ENCODE measurements around the gene SPAST.
"Not testable (repeated sequence)": the region's sequence is repeated elsewhere in the genome, so short reads cannot be mapped to it uniquely, and the experiment has no call there.

SPAST gene

GRCh38 chr2:32166115-32166574 is 102.8 kb downstream of the SPAST start:
- Histone ChIP-seq H3K36me3 (ENCODE audit: insufficient read depth, low read length) (no peaks in the 10 kb centered on the region), H3K9me3 (ENCODE audit: control insufficient read depth, insufficient read depth, low read length) (no peaks in the 10 kb centered on the region), H3K9ac (ENCODE audit: low read depth, low read length) (peak overlapping the region; percentile 83), H3K4me1 (ENCODE audit: insufficient read depth, low read length) (no peaks in the 10 kb centered on the region)

GRCh38 chr2:32168513-32168912 is 105.2 kb downstream of the SPAST start:
- Histone ChIP-seq H3K9me3 (ENCODE audit: control insufficient read depth, insufficient read depth, low read length) (no peaks in the 10 kb centered on the region), H3K36me3 (ENCODE audit: insufficient read depth, low read length) (no peaks in the 10 kb centered on the region), H3K9ac (ENCODE audit: low read depth, low read length) (no peak overlapping the region), H3K4me1 (ENCODE audit: insufficient read depth, low read length) (no peaks in the 10 kb centered on the region)

GRCh38 chr2:32172870-32173269 is 109.5 kb downstream of the SPAST start:
- H3K9ac ChIP-seq (ENCODE audit: low read depth, low read length) = no peak overlapping the region
- H3K36me3 ChIP-seq (ENCODE audit: insufficient read depth, low read length) = no peaks in the 10 kb centered on the region
- H3K9me3 ChIP-seq (ENCODE audit: control insufficient read depth, insufficient read depth, low read length) = no peaks in the 10 kb centered on the region
- H3K4me1 ChIP-seq (ENCODE audit: insufficient read depth, low read length) = no peaks in the 10 kb centered on the region

- H3K36me3 ChIP-seq (ENCODE audit: insufficient read depth, low read length) = no peaks in the 10 kb centered on the region
- H3K9me3 ChIP-seq (ENCODE audit: control insufficient read depth, insufficient read depth, low read length) = no peaks in the 10 kb centered on the region
- H3K9ac ChIP-seq (ENCODE audit: low read depth, low read length) = no peak overlapping the region
- no peaks in the 10 kb centered on the region for H3K4me1 ChIP-seq (ENCODE audit: insufficient read depth, low read length)
Measured at GRCh38 chr2:32182667-32183066, 119.3 kb downstream of the SPAST start.

GRCh38 chr2:32189011-32189410 is 125.7 kb downstream of the SPAST start:
- H3K9ac ChIP-seq (ENCODE audit: low read depth, low read length) = no peak overlapping the region
- H3K4me1 ChIP-seq (ENCODE audit: insufficient read depth, low read length) = no peaks in the 10 kb centered on the region
- no peaks in the 10 kb centered on the region for H3K9me3 ChIP-seq (ENCODE audit: control insufficient read depth, insufficient read depth, low read length)
- H3K36me3 ChIP-seq (ENCODE audit: insufficient read depth, low read length) = no peaks in the 10 kb centered on the region

GRCh38 chr2:32192418-32192817 is 129.1 kb downstream of the SPAST start:
- Histone ChIP-seq H3K9ac (ENCODE audit: low read depth, low read length) (no peak overlapping the region), H3K4me1 (ENCODE audit: insufficient read depth, low read length) (no peaks in the 10 kb centered on the region), H3K36me3 (ENCODE audit: insufficient read depth, low read length) (no peaks in the 10 kb centered on the region), H3K9me3 (ENCODE audit: control insufficient read depth, insufficient read depth, low read length) (no peaks in the 10 kb centered on the region)

GRCh38 chr2:32200814-32201213 is 137.5 kb downstream of the SPAST start:
- Histone ChIP-seq H3K9ac (ENCODE audit: low read depth, low read length) (no peak overlapping the region), H3K9me3 (ENCODE audit: control insufficient read depth, insufficient read depth, low read length) (no peaks in the 10 kb centered on the region), H3K36me3 (ENCODE audit: insufficient read depth, low read length) (peaks cover 4% of the 10 kb centered on the region; the same call in 1 of the 2 replicates), H3K4me1 (ENCODE audit: insufficient read depth, low read length) (no peaks in the 10 kb centered on the region)

GRCh38 chr2:32203428-32203827 is 140.1 kb downstream of the SPAST start:
- H3K9me3 ChIP-seq (ENCODE audit: control insufficient read depth, insufficient read depth, low read length); H3K4me1 ChIP-seq (ENCODE audit: insufficient read depth, low read length); H3K9ac ChIP-seq (ENCODE audit: low read depth, low read length); H3K36me3 ChIP-seq (ENCODE audit: insufficient read depth, low read length): not testable (repeated sequence)

All from ES-I3 (cell line).